ENCODE data around the gene PRMT7.

Gene PRMT7

DNA sequence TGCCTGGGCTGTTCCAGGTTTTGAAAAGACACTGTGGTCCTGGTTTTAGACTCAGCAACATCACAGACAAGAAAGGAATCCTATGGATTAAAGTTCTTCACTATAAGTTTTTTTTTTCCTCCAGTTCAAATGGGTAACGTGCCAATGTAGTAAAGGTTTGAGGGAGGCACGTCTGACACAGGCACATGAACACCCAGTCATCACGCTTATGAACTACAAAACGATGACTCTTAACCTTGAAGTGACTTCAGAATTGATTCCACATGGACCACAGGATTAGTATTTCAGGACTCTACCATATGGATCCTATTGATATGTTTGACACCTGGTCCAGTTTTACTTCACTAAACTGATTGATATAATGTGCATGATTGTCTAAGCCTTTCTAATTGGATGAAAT lies 2.3 kb downstream of the PRMT7 start:
- DNase-seq: no peak

GRCh38 chr16:68319185-68319908 lies 8.5 kb downstream of the PRMT7 start:
- DNase-seq: no peak

DNA sequence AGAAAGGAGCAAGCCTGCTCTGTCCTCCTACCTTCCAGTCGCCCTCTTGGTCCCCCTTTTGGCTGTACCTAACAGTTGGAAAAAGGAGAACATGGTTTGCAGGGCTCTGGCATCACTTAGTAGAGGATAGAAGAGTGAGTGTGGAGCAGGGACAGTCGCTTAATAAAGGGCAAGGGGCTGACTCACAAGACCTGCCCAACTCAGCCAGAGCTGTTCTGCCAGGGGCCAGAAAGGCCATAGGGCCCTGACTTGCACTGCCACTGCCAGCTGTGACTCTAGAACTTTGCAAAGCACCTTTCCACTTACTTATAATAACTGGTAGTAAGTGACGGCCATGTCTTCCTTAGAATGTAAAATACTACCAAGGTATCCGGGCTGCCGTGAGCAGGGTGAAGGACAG lies 13.5 kb downstream of the PRMT7 start:
- DNase-seq: no peak

GRCh38 chr16:68324780-68325357 lies 14.1 kb downstream of the PRMT7 start:
- no peak for DNase-seq

DNA sequence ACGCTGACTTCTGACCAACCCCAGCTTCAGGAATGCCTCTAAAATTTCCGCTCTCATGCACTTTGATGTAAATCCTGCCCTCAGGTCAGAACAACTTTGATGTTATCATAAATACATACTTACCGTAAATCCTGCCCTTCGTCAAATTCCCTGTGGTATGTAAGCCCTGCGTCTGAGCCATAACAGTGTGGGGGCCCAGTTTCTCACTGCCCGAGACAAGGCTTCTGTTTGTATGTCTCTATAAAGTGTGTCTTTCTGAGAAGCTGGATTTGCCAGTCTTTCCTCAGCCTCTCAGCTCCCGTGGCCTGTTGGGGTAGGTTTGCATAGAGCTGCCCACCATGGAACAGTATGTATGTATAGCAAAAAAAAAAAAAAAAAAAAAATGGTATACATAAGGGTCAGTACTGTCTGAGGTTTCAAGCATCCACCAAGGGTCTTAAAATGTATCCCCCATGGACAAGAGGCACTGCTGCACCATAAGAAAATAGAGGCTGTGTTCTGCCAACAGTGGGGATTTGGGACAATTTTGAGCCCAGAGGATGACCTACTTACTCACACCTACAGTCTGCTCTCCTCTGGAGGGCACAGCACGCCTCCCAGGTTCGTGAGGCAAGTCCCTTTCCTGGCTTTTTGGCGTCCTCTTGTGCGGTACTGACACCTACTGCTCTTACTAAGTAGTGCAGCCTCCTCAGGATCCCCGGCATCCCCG lies 17.5 kb downstream of the PRMT7 start:
- DNase-seq: peak; percentile 72

GRCh38 chr16:68328860-68329390 lies 18.1 kb downstream of the PRMT7 start:
- no peak for DNase-seq

DNA sequence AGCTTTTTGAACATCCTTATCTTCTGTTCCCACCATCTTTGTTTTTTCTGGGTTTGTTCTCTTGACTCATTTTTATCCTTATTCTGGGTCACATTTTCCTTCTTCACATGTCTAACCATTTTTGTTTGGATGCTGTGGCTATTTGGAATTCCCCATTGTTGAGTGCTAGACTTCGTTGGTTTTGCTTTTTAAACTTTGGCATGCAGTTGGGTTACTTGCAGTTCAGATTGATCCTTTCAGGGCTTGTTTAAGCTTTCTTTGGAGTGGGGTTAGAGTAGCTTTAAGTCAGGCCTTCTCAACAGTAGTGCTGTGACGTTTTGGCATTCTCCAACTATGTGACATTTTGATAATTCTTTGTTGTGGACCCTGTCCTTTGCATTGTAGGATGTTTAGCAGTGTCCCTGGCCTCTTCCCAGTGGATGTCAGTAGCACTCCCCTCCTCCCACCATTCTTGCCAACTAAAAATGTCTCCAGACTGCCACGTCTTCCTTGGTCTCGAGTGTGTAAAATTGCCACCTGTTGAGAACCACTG lies 21.1 kb downstream of the PRMT7 start:
- no peak for DNase-seq

DNA sequence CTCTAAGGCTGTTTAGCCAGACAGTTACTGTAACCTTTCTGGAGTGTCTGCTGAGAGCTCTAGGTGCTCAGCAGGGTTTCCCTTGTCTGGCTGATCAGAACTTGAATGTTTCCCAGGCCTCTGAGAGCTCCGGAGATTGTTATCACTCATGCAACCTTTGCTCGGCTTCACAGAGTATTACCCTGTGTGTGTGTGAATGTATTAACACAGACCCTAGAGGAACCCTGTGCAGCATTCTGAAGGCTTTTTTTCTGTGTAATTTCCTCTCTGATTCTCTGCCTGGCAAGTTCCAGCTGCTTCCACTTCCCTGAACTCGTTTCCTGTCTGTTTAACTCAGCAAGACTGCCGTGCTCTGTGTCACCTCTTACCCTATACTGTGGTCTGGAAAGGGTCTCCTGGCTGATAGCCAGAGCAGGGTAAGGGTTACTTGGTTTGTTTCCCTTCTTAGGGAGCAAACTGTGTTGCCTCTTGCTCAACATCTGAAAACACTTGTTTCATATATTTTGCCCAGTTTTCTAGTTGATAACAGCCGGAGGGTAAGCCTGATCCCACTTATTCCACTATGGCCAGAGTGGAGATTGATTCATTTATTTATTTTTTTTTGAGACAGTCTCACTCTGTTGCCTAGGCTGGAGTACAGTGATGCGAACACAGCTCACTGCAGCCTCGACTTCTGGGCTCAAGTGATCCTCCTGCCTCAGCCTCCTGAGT lies 21.7 kb downstream of the PRMT7 start:
- no peak for DNase-seq

DNA sequence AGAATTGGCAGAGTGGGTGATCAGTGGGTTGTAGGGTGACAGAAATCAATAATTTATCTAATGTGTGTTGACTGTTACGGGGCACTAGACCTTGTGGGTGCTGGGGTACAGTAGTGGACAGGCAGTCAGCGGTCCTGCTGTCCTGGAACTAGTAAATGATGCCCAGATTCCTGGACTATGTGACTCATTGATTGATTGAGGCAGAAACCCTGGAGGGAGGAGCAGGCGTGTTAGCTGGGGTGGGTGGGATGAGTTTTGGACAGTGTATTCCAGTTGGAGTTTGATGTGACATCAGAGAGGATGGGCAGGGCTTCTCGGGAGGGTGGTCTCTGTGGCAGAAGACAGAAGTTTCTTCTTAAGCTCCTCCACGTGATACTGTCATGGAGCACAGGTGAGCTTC lies 24.4 kb downstream of the PRMT7 start:
- no peak for DNase-seq

- DNase-seq: no peak
These were observed 27.7 kb downstream of the PRMT7 start for GRCh38 chr16:68338326-68339119.

GRCh38 chr16:68339214-68339613 lies 28.4 kb downstream of the PRMT7 start:
- DNase-seq: no peak

- no peak for DNase-seq
These were observed 31.8 kb downstream of the PRMT7 start for GRCh38 chr16:68342620-68343019.

GRCh38 chr16:68343137-68343536 lies 32.3 kb downstream of the PRMT7 start:
- DNase-seq: no peak

- DNase-seq: no peak
These were observed 33.4 kb downstream of the PRMT7 start for GRCh38 chr16:68344252-68344651.

GRCh38 chr16:68345351-68345810 lies 34.6 kb downstream of the PRMT7 start:
- DNase-seq: no peak

- DNase-seq: no peak
These were observed 35.3 kb downstream of the PRMT7 start for GRCh38 chr16:68345958-68346635.

DNA sequence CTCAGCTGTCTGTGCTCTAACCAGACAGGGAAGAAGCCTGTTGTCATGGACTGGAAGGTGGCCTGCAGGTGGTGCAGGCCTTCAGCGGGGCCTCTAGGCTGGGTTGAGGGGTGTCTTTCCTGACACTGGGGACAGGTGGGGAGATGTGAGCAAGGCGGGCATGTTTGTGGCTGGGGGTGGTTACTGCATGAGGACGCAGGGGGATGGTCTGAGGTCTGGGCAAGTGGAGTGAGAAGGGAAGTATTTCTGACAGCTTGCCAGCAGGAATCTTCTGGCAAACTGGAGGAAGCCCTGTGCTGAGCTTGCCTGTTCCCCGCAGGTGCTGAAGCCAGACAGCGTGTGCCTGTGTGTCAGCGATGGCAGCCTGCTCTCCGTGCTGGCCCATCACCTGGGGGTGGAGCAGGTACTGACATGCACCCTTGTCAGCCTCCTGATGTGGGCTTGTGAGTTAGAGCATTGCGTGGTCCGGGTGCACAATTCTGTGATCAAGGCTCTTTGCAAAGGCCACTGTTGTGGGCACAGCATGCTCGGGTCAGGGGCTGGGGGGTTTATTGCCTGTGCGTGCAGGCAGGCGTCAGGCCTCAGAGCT lies 36.2 kb downstream of the PRMT7 start:
- DNase-seq: no peak

- DNase-seq: no peak
These were observed 36.8 kb downstream of the PRMT7 start for GRCh38 chr16:68347605-68348004.

- DNase-seq: no peak
These were observed 38.0 kb downstream of the PRMT7 start for GRCh38 chr16:68348639-68349445.

DNA sequence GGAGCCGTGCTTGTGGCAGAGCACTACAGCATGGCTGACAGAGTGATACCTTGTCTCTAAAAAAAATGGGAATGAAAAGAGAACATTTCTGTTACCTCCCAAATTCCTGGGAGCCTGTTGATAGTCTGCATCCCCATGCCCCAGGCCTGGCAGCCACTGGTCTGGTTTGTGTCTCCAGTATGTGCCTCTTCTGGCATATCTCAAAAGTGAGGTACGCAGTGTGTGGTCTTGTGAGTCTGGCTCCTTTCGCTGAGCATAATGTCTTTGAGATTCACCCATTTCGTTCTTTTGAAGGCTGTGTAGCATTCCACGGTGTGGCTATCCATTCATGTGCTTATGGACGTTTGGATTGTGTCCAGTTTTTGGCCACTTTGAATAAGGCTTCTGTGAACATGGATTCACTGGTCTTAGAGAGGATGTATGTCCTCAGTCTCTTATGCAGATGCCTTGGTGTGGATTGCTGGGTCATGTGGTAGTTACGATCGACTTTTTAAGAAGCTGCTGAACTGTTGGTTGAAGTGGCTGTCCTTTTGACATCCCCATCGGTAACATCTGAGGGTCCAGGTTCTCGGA lies 39.1 kb downstream of the PRMT7 start:
- DNase-seq: no peak
